SIG-M5 treated with dmso at 0.1 percent for 504 hours (cell line): Measurements from ENCODE around the gene CDH2.

Experiments
- DNase-seq: peaks from one replicate; lab custom pipeline; 2025; ENCODE audit not compliant: unreplicated experiment; lab: John Stamatoyannopoulos, UW

Gene CDH2

DNA sequence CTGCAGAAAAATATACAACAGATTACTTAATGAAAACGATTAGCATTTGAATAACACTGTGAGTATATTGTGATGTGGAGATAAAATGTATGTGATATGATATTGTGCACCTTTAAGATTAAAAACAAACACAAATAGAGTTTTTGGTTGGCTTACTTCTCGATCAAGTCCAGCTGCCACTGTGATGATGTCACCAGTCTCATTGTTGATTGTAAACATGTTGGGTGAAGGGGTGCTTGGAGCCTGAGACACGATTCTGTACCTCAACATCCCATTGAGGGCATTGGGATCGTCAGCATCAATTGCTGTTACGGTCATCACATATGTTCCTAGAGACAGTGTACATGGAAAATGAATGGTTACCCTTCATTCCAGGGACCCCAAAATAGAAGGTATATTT is 174.1 kb downstream of the CDH2 start:
- DNase-seq = no peak

DNA sequence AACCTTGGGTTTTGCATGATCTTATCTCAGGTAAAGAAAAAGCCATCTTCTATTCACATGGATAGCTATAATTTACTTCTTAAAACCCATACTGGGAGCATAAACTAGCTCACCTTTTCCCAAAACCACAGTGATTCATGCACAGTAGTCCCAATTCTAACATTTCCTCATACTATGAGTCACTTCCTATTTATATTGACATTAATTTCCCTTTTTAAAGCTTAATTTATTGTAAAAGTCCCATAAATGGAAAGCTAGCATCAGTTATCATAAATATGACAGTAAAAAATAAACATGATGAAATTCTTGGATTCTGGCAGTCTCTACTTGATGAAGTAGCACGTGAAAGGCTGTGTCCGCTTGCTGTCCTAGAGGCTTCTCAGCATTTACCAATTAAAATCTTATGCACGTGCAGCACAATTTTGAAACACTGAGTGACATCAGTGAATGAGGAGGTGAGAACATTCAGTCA is 180.1 kb downstream of the CDH2 start:
- no peak for DNase-seq

DNA sequence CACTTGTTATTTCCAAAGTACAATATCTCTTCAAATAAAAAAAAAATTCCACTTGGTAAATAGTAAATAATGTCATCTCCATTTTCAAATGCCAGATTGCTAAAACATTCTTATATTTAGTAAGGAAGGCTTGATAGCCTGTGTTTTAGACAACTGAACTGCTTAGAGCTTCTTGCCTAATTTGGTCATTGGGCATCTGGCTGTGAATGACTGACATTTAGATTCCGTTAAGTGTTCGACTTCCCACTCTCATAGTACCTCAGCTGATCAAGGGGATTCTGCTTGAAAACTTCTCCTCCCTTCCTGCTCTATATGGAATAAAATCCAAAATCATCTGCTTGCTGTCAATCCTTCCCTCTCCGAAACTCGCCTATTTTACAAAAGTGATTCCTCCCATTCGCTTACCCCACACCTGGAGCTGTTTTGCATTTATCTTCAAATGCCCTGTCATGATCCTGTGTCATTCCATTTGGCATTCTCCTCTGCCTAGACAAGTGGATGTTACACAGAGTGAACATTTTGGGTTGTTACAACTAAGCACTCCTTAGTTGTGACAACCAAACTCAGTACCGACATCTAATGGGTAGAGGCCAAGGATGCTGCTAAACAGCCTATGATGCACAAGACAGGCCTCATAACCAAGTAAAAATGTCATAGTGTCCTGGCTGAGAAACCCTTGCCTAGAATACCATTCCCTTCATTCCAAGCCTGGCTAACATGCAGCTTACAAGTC is 181.0 kb downstream of the CDH2 start:
- no peak for DNase-seq

DNA sequence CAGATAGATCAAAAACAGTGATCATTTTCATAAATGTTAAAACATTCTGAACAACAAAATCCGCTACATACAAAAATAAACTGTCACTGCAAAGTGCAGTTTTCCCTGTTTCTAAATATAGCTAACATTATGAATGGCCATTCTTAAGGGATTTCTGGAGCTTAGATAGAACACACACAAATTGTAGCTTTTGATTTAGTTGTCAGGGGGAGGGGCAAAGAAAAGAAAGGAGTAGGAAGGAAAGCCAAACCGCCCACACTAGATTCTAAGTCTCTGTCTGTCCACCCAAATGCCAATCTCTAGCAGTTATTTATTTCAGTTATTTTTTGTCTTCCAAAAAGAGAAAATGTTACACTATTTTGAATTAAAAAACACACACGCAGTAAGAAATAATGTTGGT is 182.4 kb downstream of the CDH2 start:
- no peak for DNase-seq

DNA sequence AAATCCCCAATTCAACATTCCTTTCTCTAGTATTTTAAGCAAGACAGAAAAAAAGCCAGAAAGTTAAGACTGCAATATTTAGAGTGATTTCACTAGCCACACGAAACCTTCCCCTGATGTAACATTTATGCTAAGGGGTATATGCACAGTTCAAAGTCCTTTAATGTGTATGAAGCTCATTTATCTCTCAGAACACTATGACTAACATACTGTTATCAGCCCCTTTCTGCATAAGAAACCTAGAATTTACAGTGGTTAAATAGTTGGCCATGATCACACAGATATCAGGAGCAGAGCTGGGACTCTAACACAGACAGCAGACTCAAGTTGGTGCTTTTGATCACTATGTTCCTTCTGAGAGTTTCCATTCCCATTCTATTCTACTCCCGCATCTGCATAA is 185.5 kb downstream of the CDH2 start:
- DNase-seq = no peak

DNA sequence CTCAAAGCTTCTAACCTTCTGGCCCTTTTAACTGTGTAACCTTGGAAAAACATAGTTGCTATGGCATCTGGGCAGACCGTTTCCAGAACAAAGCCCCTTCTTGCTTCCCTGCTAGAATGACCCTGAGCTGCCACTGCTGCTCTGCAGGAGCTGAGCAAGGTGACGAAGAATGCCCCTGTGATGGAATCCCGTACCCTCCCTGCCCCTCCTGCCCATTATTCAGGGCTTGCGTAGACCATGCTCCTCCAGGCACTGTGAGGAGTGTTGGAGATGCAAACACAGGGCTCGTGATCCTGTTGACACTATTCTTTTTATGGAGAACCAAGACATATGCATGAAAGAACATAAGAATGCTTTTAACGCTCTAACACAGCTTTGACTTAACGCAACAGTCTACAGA is 191.1 kb downstream of the CDH2 start:
- no peak for DNase-seq

DNA sequence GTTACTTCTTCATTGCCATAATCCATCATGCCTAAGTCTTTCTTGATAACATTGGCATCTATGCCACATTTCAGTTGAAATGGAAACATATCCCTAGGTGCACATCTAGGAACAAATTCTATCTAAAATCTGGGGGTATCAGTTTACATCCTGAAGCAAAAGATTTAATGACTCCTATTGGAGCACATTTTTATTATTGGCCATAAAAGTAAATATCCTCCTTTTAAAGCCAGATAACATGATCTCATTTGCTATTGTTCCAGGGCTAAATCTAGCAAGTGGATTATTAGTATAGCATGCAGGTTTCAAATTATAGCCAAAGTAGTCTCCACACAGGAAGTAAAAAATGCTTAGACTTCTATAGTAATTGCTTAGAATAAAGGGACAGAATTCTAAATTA is 193.2 kb downstream of the CDH2 start:
- DNase-seq = no peak

DNA sequence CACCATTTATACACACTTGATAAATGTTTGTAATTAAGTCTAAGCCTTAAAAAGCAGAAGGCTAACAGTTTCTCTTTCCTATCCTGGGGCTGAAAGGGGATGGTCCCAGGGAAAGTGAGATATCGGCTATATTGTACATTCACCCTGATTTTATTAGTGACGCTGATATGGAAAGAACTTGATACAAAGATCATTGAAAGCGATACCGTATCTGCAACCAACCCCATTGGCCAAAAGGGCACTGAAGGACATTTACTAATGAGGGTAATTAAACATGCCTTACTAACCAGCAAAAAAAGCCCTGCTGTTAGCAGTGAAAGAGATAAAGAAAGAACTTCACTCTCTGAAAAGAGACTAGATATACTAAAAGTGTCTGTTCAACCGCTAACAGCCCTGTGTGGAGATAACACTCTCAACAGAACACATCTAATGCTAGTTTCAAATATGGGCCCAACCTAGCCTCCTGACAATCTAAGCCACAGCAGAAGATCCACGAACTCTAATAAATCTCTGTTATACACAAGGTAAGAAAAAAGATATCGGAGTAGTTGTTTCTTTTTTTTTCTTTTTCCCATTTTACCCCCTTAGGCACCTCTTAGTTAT is 200.0 kb downstream of the CDH2 start:
- DNase-seq = no peak

DNA sequence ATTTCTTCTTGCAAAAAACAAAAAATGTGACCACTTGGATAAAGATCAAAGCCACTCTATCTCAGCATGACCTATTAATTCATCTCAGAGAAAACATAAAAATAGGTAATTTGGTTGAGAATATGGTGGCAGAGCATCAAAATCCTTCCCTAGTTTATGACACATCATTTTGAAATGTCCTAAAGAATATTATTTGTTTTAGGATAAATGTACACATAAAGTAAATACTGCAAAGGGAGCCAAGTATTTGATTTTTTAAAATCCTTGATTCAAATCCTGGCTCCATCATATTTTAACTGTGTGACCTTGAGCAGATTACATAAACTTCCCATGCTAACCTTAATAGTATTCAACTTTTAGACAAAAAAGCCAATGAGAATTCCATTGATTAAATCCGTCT is 206.6 kb downstream of the CDH2 start:
- DNase-seq = no peak

DNA sequence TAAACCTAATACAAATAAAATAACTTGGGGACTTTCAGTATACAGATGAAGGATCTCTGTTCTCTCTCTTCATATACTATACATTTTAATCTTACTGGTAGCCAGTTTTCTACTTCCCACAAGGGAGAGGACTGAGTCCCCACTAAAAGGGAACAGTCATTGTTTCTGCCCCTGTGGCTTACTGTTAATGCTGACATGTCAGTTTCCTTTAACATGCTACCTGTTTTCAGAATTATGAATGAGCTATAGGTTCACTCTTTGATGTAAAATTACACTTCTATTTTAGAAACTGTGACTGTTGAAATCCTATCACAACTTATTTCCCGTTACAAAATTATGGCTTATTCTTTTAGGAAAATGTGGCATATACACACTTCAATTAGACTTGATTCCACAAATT is 207.7 kb downstream of the CDH2 start:
- DNase-seq = no peak

DNA sequence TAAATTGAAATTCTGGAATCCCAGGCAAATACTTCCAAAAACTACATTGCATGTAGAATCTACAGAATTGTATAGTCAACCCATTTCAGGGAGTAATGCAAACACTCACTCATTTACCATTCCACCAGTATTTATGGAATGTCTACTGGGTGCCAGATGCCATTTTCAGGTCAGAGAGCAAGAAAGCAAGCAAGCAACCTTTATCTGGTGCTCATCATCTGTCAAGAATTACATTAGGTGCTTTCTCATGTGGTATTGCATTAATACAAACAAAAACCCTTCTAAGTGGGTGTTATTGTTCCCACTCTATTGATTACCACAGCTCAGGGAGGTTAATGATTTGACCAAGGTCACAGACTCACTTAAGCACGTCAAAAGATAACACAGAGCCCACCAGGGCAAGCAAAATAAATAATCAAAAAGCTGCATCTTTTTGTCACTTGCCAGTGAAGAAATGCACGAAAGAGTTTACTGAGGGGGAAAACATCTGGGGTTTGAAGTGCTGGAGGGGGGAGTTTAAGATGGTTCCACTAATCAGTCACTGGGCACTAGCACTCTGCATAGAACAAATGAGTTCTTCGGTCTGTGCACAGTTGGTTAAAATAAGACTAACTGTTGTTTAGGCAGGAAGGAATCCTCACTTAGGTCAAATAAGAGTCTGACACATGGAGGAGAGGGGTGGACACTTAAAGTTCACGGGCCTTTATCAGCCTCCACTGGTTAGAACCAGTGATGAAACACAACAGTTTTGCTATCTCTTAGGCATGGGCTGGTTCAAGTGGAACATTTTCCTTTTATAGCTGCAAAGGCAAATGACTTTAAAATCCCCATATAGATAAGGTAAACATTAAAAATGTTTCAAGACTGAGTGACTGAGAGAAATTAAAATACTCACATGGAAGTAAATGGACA is 208.8 kb downstream of the CDH2 start:
- DNase-seq = no peak

DNA sequence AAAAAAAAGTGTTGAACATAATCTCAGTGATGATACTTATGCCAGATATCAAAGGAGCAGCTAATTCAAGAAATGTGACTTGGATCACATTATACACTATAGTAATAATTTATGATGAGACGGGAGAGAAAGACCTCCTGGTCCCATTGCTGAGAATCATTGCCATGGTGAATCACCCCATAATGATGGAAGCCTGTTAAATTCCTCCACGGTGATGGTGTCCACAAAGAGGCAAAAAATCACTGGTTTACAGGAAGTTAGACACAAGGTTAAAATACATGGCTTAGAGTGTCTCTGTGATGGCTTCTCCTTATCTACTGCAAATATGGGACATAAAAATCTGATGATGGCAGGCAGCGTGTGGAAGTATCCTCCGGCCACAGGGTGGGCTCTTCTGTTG is 210.0 kb downstream of the CDH2 start:
- DNase-seq = no peak

DNA sequence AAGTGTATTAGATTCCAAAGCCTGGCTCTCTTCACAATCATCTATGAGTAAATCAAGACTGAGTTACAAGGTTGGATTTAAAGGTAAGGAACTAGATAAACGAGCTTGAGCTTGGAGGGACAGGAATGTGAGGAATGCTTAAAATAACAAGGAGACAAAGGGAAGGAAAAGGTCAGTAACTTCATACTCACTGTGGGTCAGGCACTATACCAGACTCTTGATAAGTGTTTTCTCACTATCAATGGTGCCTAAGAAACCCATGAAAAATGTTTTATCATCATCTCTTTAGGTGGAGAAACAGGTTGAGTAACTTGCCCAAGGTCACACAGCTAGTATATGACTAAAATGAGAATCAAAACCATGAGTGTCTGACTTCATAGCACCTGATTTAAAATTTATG is 212.1 kb downstream of the CDH2 start:
- DNase-seq = no peak

DNA sequence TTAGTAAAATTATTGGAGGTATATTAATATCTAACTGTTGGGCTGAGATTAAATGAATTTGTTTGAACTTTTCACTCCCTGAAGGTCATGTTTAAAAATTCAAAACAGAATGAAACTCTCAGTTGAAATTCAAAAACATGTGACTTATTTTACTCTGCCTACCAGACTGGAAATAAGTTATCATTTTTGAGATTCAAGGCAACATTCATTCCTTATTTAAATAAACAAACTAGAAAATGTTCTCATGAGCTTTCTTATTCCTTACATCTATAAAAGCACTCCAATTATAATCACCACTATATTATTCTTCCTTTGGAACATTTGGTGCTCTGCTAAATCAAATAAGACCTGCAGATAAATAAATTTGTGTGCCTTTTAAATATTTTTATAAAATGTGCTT is 217.8 kb downstream of the CDH2 start:
- no peak for DNase-seq

DNA sequence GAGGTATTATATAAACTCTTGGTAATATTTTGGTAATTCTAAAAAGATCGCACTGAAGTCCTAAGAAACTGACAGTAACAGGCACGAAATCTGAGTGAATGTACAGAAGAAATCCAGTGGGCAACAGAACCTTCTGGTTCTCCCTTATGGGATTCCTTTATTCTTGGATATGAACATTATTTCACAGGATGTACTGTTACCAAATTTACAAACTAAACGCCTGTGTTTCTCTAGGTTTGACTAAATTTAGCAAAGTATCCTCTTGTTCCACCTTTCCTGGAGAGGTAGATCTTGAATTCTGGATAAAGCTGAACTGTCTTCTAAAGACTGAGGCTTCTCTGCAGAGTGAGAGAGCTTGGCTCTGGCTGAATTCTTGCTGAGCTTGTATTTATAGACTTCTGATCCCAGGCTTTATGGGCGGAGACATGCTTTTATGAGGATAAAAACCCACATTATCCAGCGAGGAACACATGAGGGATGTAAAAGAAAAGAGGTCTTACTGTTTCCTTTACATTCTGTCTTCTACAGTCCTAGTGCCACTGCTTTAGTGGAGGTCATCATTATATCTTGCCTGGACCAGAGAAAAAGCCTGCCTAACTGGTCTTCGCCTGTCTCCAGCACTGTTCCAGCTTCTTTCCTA is 220.8 kb downstream of the CDH2 start:
- no peak for DNase-seq

DNA sequence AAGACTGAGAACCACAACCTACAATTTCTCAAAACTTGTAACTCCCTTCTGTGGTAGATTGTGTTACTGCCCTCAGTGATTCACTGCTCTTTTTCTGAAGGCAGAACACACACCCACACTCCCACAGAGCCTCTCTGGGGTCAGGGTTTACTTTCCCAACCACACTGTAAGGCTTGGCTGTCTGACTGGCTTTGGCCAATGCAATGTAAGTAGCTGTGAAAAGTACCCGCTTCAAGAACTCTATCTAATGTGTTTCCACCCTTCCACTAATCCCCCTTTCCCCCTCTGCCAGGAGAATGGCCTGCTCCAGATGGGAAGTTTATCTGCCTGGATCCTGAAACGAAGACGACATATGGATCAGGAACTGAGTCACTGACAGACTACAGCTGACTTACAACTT is 222.7 kb downstream of the CDH2 start:
- DNase-seq = no peak

DNA sequence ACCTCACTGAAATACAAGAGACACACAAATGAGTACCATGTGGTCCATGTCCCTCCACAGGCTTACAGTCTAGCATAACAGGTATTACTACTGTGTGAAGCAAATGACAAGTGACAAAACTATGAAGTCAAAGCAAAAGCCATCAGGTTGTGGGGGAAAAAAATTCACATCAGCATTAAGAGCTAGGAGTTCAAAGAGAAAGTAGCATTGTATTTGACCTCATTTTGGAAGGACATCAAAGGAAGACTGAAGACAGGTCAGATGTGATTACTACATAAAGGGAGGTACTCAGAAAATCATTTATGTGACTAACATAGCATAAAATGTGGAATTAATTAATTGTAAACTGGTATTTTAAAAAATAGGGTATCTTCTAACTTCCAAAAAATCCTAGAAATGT is 224.2 kb downstream of the CDH2 start:
- no peak for DNase-seq

DNA sequence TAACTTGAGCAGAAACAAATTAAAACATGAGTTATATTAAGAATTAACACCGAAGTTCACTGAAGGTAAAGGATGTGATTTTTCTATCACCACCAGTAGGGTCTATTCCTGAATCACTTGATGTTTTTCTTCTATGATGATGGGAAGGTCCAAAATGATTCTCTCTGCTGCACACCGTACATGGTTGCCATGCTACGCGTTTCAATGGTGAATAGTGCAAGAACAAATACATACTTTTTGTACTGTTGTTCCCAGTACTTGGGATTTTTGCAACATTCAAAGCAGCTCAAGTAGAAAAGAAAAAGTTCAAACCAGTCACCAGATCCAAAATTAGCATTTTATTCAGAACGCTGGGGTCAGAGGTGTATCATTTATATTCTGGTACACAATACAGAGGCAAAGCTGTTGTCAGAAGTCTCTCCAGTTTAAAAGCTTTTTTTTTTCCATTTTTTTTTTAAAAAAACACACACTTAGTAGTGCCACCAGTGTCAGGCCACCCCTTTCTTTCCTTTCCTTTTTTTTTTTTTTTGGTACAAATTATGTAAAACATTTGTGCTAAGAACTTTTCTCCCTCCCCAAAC is 226.2 kb downstream of the CDH2 start:
- no peak for DNase-seq

DNA sequence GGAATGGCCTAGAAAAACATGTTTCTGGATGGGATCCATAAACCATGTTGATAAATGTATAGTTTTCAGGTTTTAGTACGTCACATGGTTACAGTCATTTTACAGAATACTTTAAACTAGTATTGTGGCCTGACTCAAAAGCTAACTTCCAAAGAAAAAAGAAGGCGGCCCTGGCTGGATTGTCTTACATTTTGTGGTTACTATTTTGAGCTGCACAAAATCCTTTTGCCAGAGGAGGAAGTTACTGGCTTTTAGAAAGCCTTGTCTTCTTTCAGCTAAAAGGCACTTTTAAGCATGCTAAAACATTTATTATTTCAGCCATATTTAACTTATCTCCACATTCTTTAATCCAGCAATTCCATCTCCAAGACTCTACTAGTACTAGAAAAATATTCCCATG is 227.9 kb downstream of the CDH2 start:
- DNase-seq = no peak

DNA sequence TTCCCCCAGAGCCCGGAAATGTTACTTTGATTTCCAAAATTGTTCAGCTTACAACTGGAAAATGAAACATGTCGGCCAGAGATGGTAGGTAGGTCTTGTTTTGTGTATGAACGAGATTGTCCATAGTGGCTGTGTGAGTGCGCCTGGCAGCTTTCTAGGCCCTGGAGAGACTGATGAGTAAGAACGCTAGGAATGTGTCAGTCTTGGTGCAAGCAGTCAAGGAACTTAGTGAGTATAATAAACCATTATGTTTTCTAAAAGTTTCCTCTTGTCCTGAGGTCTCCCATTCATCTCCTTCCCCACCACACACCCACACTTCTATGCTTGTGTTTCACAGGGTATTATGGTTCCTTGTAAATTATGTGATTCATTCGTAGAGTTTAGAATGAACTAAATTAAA is 234.2 kb downstream of the CDH2 start:
- no peak for DNase-seq

DNA sequence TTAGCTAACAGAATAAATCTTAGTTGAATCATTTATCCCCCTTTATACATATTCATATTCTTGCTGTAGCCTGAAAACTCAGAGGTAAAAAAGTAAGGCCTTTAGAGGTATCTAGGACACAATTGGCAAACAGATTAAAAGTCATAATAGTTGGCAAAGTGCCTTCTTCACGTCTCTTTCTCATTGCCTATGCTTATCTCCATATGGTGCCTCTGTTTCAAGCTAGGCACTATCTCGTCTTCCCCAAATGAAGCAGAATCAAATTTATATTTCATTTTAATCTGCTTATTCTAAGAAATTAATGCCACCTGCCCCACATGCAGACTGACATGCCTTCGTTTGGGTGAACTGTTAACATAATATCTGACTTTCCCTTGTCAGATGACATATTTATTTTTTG is 245.4 kb downstream of the CDH2 start:
- DNase-seq = no peak
